OCI-LY3 (cell line): ENCODE measurements around the gene CSTB.

ENCODE experiments used
- EZH2phosphoT487 ChIP-seq: fragments of 200-600 bp; shearing (Covaris generic); IDR thresholded peaks from 2 replicates; pipeline ENCODE4 v1.6.1; 2018; ENCODE audit warnings: antibody characterized with exemption, mixed run types, low read depth
- TF ChIP-seq, protein P1 (sequence below): fragments of 200-600, 300-600 bp; sonication (generic); IDR thresholded peaks from 2 replicates; pipeline ENCODE4 v1.5.1; 2014; ENCODE audit warnings: antibody characterized with exemption, low read length, low read depth

DNA sequence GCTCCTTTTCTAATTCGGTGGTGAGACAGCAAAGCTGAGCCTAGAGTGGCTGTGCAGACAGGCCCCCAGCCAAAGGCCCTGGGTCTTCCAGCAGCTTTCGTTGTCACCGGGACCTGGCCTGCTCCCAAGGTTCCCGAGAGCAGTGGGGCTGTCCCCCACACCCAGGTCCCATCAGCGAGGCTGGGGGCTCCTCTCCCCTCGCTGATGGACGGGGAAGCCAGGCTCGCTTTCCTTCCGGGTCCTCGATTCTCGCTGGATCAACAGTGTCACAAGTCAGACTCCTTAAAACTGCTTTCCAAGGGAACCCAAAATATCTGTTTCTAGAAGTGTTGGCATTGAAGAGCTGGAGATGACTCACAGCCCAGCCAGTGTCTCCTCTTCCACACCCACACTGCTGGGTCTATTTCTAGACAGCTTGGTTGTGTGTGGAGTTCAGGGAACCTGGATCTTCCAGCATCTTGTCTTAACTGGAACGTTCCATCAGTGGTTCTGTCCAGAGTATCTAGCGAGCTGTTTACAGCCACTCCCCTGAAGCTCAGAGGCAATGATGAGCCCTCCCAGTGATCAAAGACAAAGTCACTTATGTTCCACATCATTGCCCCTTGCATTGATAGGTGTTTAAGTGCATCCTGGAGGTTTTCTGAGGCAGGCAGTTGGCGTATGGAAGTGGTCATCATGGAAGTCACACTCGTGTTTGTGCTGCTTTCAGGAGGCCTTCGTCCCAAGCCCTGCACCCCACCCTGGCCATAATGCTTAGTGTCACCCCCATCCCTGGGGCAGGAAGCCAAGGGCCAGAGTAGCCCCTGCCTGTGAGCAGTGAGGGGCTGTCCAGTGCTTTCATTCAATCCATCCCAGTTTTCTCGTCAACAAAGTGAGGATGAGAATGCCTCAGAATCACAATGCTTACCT, 48.5 kb upstream of the CSTB start:
- TF ChIP-seq, protein P1, sequence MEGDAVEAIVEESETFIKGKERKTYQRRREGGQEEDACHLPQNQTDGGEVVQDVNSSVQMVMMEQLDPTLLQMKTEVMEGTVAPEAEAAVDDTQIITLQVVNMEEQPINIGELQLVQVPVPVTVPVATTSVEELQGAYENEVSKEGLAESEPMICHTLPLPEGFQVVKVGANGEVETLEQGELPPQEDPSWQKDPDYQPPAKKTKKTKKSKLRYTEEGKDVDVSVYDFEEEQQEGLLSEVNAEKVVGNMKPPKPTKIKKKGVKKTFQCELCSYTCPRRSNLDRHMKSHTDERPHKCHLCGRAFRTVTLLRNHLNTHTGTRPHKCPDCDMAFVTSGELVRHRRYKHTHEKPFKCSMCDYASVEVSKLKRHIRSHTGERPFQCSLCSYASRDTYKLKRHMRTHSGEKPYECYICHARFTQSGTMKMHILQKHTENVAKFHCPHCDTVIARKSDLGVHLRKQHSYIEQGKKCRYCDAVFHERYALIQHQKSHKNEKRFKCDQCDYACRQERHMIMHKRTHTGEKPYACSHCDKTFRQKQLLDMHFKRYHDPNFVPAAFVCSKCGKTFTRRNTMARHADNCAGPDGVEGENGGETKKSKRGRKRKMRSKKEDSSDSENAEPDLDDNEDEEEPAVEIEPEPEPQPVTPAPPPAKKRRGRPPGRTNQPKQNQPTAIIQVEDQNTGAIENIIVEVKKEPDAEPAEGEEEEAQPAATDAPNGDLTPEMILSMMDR: no peak
- TF ChIP-seq EZH2phosphoT487: no peak
